MCF 10A (cell line): ENCODE measurements around the gene MLXIPL. TPM values are rescaled to one million over a fixed set of nuclear protein-coding genes. Genes with fewer than 3 reads are reported as not detected.
"Not testable (repeated sequence)": the region's sequence is repeated elsewhere in the genome, so short reads cannot be mapped to it uniquely, and the experiment has no call there.

ENCODE experiments used
- BruUV-seq: library from RNA; stranded (reverse); fragments of 400-500 nt; replicated peaks from 2 replicates; lab custom pipeline; 2021; lab: Mats Ljungman, UMichigan
- CTCF ChIA-PET: fragments of 300-600 bp; sonication (Branson Sonifier 250); formaldehyde crosslinking; extraction: SDS; loops from one replicate; lab custom pipeline; 2021; ENCODE audit warnings: antibody characterized with exemption, inconsistent platforms; lab: Yijun Ruan, JAX
- POLR2A ChIA-PET: fragments of 300-600, 350-650 bp; sonication (Branson Sonifier 250); formaldehyde crosslinking; extraction: SDS; loops from one replicate; lab custom pipeline; 2020; ENCODE audit warnings: antibody characterized with exemption, inconsistent platforms; lab: Yijun Ruan, JAX
- DNase-seq: peaks from one replicate; pipeline ENCODE4 v3.0.0-alpha.2; 2018; ENCODE audit not compliant: unreplicated experiment
- H3K27ac Mint-ChIP-seq: one replicate; pipeline ENCODE4 v1.8.0; 2022; ENCODE audit warnings: mild to moderate bottlenecking, low read depth, mixed read lengths; ENCODE audit not compliant: unreplicated experiment
- H3K27me3 Mint-ChIP-seq: one replicate; pipeline ENCODE4 v1.8.0; 2022; ENCODE audit warnings: mixed read lengths; ENCODE audit not compliant: insufficient read depth, unreplicated experiment
- H3K36me3 Mint-ChIP-seq: one replicate; pipeline ENCODE4 v1.8.0; 2022; ENCODE audit warnings: mild to moderate bottlenecking, moderate library complexity, mixed read lengths; ENCODE audit not compliant: insufficient read depth, unreplicated experiment
- H3K4me1 Mint-ChIP-seq: one replicate; pipeline ENCODE4 v1.8.0; 2022; ENCODE audit warnings: mixed read lengths; ENCODE audit not compliant: insufficient read depth, unreplicated experiment
- H3K4me3 Mint-ChIP-seq: one replicate; pipeline ENCODE4 v1.8.0; 2022; ENCODE audit warnings: mild to moderate bottlenecking, moderate library complexity, mixed read lengths; ENCODE audit not compliant: unreplicated experiment
- H3K9me3 Mint-ChIP-seq: one replicate; pipeline ENCODE4 v1.8.0; 2022; ENCODE audit warnings: mixed read lengths; ENCODE audit not compliant: unreplicated experiment
- intact Hi-C: fragments of 100-400 bp; cut with micrococcal nuclease; formaldehyde crosslinking; loops from 2 replicates; pipeline ENCODE4 v1.14.1; 2022
- total RNA-seq: library from RNA; stranded (reverse); gene quantifications from 2 replicates; pipeline ENCODE4 v1.2.3, GENCODE V29; 2022
- TF ChIP-seq, protein P1 (sequence below): fragments of 200-600 bp; IDR thresholded peaks from one replicate; pipeline ENCODE4 v1.8.0; 2022; ENCODE audit warnings: antibody characterized with exemption, mild to moderate bottlenecking; ENCODE audit not compliant: unreplicated experiment

The MLXIPL gene
- total RNA-seq, 1 experiment from 2014 or later = not detected

GRCh38 chr7:73582664-73583202 lies 41.6 kb downstream of the MLXIPL start:
- TF ChIP-seq, protein P1, sequence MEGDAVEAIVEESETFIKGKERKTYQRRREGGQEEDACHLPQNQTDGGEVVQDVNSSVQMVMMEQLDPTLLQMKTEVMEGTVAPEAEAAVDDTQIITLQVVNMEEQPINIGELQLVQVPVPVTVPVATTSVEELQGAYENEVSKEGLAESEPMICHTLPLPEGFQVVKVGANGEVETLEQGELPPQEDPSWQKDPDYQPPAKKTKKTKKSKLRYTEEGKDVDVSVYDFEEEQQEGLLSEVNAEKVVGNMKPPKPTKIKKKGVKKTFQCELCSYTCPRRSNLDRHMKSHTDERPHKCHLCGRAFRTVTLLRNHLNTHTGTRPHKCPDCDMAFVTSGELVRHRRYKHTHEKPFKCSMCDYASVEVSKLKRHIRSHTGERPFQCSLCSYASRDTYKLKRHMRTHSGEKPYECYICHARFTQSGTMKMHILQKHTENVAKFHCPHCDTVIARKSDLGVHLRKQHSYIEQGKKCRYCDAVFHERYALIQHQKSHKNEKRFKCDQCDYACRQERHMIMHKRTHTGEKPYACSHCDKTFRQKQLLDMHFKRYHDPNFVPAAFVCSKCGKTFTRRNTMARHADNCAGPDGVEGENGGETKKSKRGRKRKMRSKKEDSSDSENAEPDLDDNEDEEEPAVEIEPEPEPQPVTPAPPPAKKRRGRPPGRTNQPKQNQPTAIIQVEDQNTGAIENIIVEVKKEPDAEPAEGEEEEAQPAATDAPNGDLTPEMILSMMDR = no peak
- no TSS peak for BruUV-seq
- intact Hi-C loops = no loop called here
- CTCF ChIA-PET = interaction anchor here (0.6 to 2.2 kb wide), 7 partner anchors 13 to 682 kb away, joined by 3 to 10 read pairs (median 3); no protein-coding TSS in a partner anchor
- peaks cover 12% of the 10 kb centered on the region for H3K36me3 Mint-ChIP-seq
- peaks cover 9% of the 10 kb centered on the region for H3K4me1 Mint-ChIP-seq
- H3K4me3 Mint-ChIP-seq = no peak overlapping the region
- no peaks in the 10 kb centered on the region for H3K27me3 Mint-ChIP-seq
- H3K9me3 Mint-ChIP-seq = no peaks in the 10 kb centered on the region
- no peak for DNase-seq
- POLR2A ChIA-PET = interaction anchor here (1.2 kb wide), 1 partner anchor 26 kb away, joined by 4 read pairs; no protein-coding TSS in a partner anchor
- H3K27ac Mint-ChIP-seq = no peak overlapping the region

GRCh38 chr7:73581006-73581405 lies 43.3 kb downstream of the MLXIPL start:
- H3K4me3 Mint-ChIP-seq, BruUV-seq, H3K27ac Mint-ChIP-seq, DNase-seq, H3K4me1 Mint-ChIP-seq, intact Hi-C loops, H3K9me3 Mint-ChIP-seq, H3K27me3 Mint-ChIP-seq: not testable (repeated sequence)
- peaks cover 24% of the 10 kb centered on the region for H3K36me3 Mint-ChIP-seq
- ChIA-PET POLR2A (interaction anchor here (0.6 kb wide), 1 partner anchor 86 kb away, joined by 3 read pairs; no protein-coding TSS in a partner anchor), CTCF (interaction anchor here (1.0 kb wide), 1 partner anchor 144 kb away, joined by 6 read pairs; no protein-coding TSS in a partner anchor)

GRCh38 chr7:73578342-73579128 lies 45.8 kb downstream of the MLXIPL start, which contains the start of gene TBL2:
TSS of gene TBL2 (minus strand) at chr7:73578579. CDS start at chr7:73578549, 30 bp downstream.
- peak within 1 kb of the TSS; percentile 87 for H3K4me3 Mint-ChIP-seq
- H3K27me3 Mint-ChIP-seq = no peaks in the 10 kb centered on the region
- peaks cover 40% of the 10 kb centered on the region for H3K36me3 Mint-ChIP-seq
- intact Hi-C loops = no loop called here
- DNase-seq = peak; percentile 98
- peak within 1 kb of the TSS; percentile 93 for H3K27ac Mint-ChIP-seq
- no peaks in the 10 kb centered on the region for H3K9me3 Mint-ChIP-seq
- CTCF ChIA-PET = interaction anchor here (0.7 kb wide), 1 partner anchor 865 kb away, joined by 4 read pairs; no protein-coding TSS in a partner anchor
- peaks cover 5% of the 10 kb centered on the region for H3K4me1 Mint-ChIP-seq
- no TSS peak for BruUV-seq
- TF ChIP-seq, protein P1 = no peak
- POLR2A ChIA-PET = interaction anchor here (0.6 to 2.0 kb wide), 13 partner anchors 11 to 1009 kb away, joined by 3 to 22 read pairs (median 5); partner anchors contain the start of genes ABHD11, BAZ1B and BCL7B

GRCh38 chr7:73577627-73578341 lies 46.5 kb downstream of the MLXIPL start:
- H3K27ac Mint-ChIP-seq = peak overlapping the region; percentile 93
- TF ChIP-seq, protein P1 = no peak
- H3K4me3 Mint-ChIP-seq = peak overlapping the region; percentile 87
- intact Hi-C loops = no loop called here
- no peaks in the 10 kb centered on the region for H3K27me3 Mint-ChIP-seq
- peaks cover 47% of the 10 kb centered on the region for H3K36me3 Mint-ChIP-seq
- POLR2A ChIA-PET = interaction anchor here (0.6 to 2.0 kb wide), 14 partner anchors 10 to 1010 kb away, joined by 3 to 22 read pairs (median 4); partner anchors contain the start of genes ABHD11, BAZ1B and BCL7B
- peak; percentile 17 for DNase-seq
- TSS peak; percentile 71 for BruUV-seq
- H3K4me1 Mint-ChIP-seq = peaks cover 5% of the 10 kb centered on the region
- H3K9me3 Mint-ChIP-seq = no peaks in the 10 kb centered on the region
- CTCF ChIA-PET = no interaction called here
